AG04449 (cell line): Measurements from ENCODE around the gene STARD5.

Experiments used
- CTCF ChIA-PET: fragments of 350-600 bp; formaldehyde crosslinking; extraction: SDS; loops from one replicate; lab custom pipeline; 2021; ENCODE audit warnings: antibody characterized with exemption; lab: Yijun Ruan, JAX
- POLR2A ChIA-PET: fragments of 400-600, 350-600 bp; formaldehyde crosslinking; extraction: SDS; loops from one replicate; lab custom pipeline; 2020; ENCODE audit warnings: antibody characterized with exemption, inconsistent platforms; lab: Yijun Ruan, JAX
- DNase-seq: peaks from one replicate; pipeline ENCODE4 v3.0.0-alpha.2; 2010; ENCODE audit warnings: low read depth, low spot score
- H3K4me3 ChIP-seq: 2 replicates; pipeline ENCODE4 v1.5.1; 2011; ENCODE audit warnings: low read depth, mild to moderate bottlenecking, control low read depth, low read length
- CTCF ChIP-seq: IDR thresholded peaks from one replicate; pipeline ENCODE4 v1.5.1; 2011; ENCODE audit warnings: mild to moderate bottlenecking, moderate library complexity, low read length, control low read depth, inconsistent platforms; ENCODE audit not compliant: insufficient read depth; ENCODE audit errors: missing control alignments

Gene STARD5

GRCh38 chr15:81308260-81308659 lies 15.7 kb downstream of the STARD5 start:
- H3K4me3 ChIP-seq = no peak overlapping the region
- ChIA-PET POLR2A (interaction anchor here (1.4 kb wide), 1 partner anchor 16 kb away, joined by 4 read pairs; the partner anchor contains the start of gene STARD5), CTCF (interaction anchor here (1.0 to 5.8 kb wide), 5 partner anchors 16 to 92 kb away, joined by 3 to 28 read pairs (median 5); no protein-coding TSS in a partner anchor)
- DNase-seq = no peak
- no peak for TF ChIP-seq CTCF

- POLR2A ChIA-PET = interaction anchor here (1.0 to 1.1 kb wide), 2 partner anchors 9 to 20 kb away, joined by 3 read pairs; partner anchors contain the start of gene STARD5
- CTCF ChIA-PET = interaction anchor here (1.9 to 2.0 kb wide), 3 partner anchors 29 to 95 kb away, joined by 5 to 9 read pairs (median 7); no protein-coding TSS in a partner anchor
- no peak overlapping the region for H3K4me3 ChIP-seq
- TF ChIP-seq CTCF = no peak
- peak; percentile 59 for DNase-seq
Observed at GRCh38 chr15:81304226-81304625, 19.7 kb downstream of the STARD5 start.

GRCh38 chr15:81303244-81304225 lies 20.4 kb downstream of the STARD5 start:
- no peak overlapping the region for H3K4me3 ChIP-seq
- CTCF ChIA-PET = interaction anchor here (1.8 to 3.1 kb wide), 4 partner anchors 28 to 38 kb away, joined by 6 to 13 read pairs (median 8); no protein-coding TSS in a partner anchor
- TF ChIP-seq CTCF = no peak

GRCh38 chr15:81302701-81303109 lies 21.2 kb downstream of the STARD5 start:
- CTCF ChIA-PET = interaction anchor here (1.8 to 3.1 kb wide), 2 partner anchors 28 to 37 kb away, joined by 6 to 13 read pairs; no protein-coding TSS in a partner anchor
- no peak overlapping the region for H3K4me3 ChIP-seq
- no peak for DNase-seq
- TF ChIP-seq CTCF = no peak
- POLR2A ChIA-PET = no interaction called here

More at GRCh38 chr15:81303244-81304225, 20.4 kb downstream of the STARD5 start:
- POLR2A ChIA-PET = interaction anchor here (1.0 to 1.1 kb wide), 2 partner anchors 10 to 21 kb away, joined by 3 read pairs; partner anchors contain the start of gene STARD5
- no peak for DNase-seq

- DNase-seq = no peak
- CTCF ChIA-PET = interaction anchor here (1.4 to 3.1 kb wide), 3 partner anchors 9 to 36 kb away, joined by 5 to 13 read pairs (median 6); no protein-coding TSS in a partner anchor
- no peak overlapping the region for H3K4me3 ChIP-seq
- no peak for TF ChIP-seq CTCF
- POLR2A ChIA-PET = no interaction called here
Observed at GRCh38 chr15:81301815-81302399, 22.0 kb downstream of the STARD5 start.
